DMS53 (cell line): ENCODE measurements around the gene NLRP12.
A peak's percentile ranks its signal among the peaks of the same experiment; 100 is the strongest.
"Not testable (repeated sequence)": the region's sequence is repeated elsewhere in the genome, so short reads cannot be mapped to it uniquely, and the experiment has no call there.

ENCODE experiments used
- DNase-seq: peaks from one replicate; lab custom pipeline; 2025; lab: John Stamatoyannopoulos, UW

Gene NLRP12

GRCh38 chr19:53828531-53828930 is 4.4 kb upstream of the NLRP12 start:
- DNase-seq, result no peak

GRCh38 chr19:53826876-53827275 is 2.8 kb upstream of the NLRP12 start:
- DNase-seq, result no peak

GRCh38 chr19:53823380-53824120 is 564 bp downstream of the NLRP12 start:
- DNase-seq, result no peak

- no peak for DNase-seq
Observed at GRCh38 chr19:53819861-53820260, 4.3 kb downstream of the NLRP12 start.

- DNase-seq, result no peak
Observed at GRCh38 chr19:53818756-53819155, 5.4 kb downstream of the NLRP12 start.

- no peak for DNase-seq
Observed at GRCh38 chr19:53813996-53814395, 10.1 kb downstream of the NLRP12 start.

GRCh38 chr19:53812335-53812734 is 11.8 kb downstream of the NLRP12 start:
- no peak for DNase-seq

- no peak for DNase-seq
Observed at GRCh38 chr19:53810891-53811290, 13.2 kb downstream of the NLRP12 start.

- no peak for DNase-seq
Observed at GRCh38 chr19:53810187-53810546, 13.9 kb downstream of the NLRP12 start.

- no peak for DNase-seq
Observed at GRCh38 chr19:53809518-53810186, 14.5 kb downstream of the NLRP12 start.

- peak; percentile 26 for DNase-seq
Observed at GRCh38 chr19:53808710-53809125, 15.4 kb downstream of the NLRP12 start.

- DNase-seq, result no peak
Observed at GRCh38 chr19:53801257-53801656, 22.9 kb downstream of the NLRP12 start.

GRCh38 chr19:53795019-53795418 is 29.1 kb downstream of the NLRP12 start:
- no peak for DNase-seq

GRCh38 chr19:53792721-53793433 is 31.2 kb downstream of the NLRP12 start:
- DNase-seq, result peak; percentile 85

GRCh38 chr19:53789708-53790678 is 34.1 kb downstream of the NLRP12 start:
- DNase-seq, result no peak

GRCh38 chr19:53787266-53787665 is 36.8 kb downstream of the NLRP12 start:
- DNase-seq, result no peak

GRCh38 chr19:53786744-53787143 is 37.4 kb downstream of the NLRP12 start:
- DNase-seq, result no peak

GRCh38 chr19:53785196-53785889 is 38.8 kb downstream of the NLRP12 start:
- no peak for DNase-seq

GRCh38 chr19:53782698-53783097 is 41.4 kb downstream of the NLRP12 start:
- no peak for DNase-seq

- DNase-seq, result not testable (repeated sequence)
Observed at GRCh38 chr19:53781332-53781731, 42.8 kb downstream of the NLRP12 start.

GRCh38 chr19:53780506-53780905 is 43.6 kb downstream of the NLRP12 start:
- no peak for DNase-seq
